ENCODE measurements around the gene MAP3K13.

DNA sequence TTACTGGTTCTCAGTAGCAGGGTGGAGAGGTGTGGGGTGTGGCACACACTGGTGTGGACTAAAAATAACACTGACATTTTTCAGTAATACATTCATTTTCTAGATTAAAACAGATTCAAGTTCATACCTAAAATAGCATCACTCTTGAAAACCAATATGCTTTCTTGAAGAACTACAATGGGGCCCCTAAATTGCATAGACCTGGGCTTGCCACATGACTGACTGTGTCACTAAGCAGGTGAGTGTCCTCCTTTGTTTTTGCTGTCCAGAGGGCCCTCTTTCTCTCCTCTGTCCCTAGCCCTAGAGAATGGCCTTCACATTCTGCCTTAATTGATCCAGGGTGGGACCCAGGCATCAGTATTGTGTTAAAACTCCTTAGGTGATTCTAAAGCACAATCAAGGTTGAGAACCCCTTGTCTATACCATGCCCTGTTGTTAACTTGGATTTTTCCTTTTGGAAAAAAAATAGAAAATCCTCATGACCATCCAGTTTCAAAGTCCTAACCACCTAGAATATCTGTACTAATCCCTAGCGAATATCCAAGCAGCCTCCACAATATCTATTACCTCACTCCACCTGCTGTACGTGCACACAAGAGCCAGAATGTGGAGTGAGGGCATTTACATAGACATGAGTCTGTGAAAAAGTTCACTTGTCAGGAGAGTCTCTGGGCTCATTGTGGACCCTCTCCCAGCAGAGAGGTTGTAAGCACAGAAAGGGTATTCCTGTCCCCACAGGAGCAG is 154.6 kb downstream of the MAP3K13 start:
- TF ChIP-seq POLR2AphosphoS5 (IDR thresholded peaks at IDR 0.05) (no peak), POLR2A (IDR thresholded peaks at IDR 0.05) (no peak)
